Transverse colon (tissue), 4 donors: ENCODE results near the gene SREBF2.

Experiments
- POLR2A ChIP-seq: fragments of 450-650 bp; IDR thresholded peaks from one replicate; pipeline ENCODE4 v1.6.1; 2016; ENCODE audit warnings: antibody characterized with exemption, mild to moderate bottlenecking, moderate library complexity
- POLR2AphosphoS5 ChIP-seq, 3 donors: sonication (generic); formaldehyde crosslinking; IDR thresholded peaks; one replicate each; pipeline ENCODE4 v1.6.1; 2016; ENCODE audit warnings: antibody characterized with exemption in 3 of 3
- TF ChIP-seq, protein P1 (sequence below), 5 experiments: fragments of 200-600 bp in 3 of 5; fragments of 450-650 bp in 2 of 5; sonication (generic) in 3 of 5; IDR thresholded peaks; 1 replicate in 2 of 5; 2 replicates in 3 of 5; pipeline ENCODE4 v1.5.1; 2016 to 2017; ENCODE audit warnings: antibody characterized with exemption in 5 of 5, inconsistent platforms in 3 of 5, mild to moderate bottlenecking in 2 of 5, moderate library complexity in 1 of 5

DNA sequence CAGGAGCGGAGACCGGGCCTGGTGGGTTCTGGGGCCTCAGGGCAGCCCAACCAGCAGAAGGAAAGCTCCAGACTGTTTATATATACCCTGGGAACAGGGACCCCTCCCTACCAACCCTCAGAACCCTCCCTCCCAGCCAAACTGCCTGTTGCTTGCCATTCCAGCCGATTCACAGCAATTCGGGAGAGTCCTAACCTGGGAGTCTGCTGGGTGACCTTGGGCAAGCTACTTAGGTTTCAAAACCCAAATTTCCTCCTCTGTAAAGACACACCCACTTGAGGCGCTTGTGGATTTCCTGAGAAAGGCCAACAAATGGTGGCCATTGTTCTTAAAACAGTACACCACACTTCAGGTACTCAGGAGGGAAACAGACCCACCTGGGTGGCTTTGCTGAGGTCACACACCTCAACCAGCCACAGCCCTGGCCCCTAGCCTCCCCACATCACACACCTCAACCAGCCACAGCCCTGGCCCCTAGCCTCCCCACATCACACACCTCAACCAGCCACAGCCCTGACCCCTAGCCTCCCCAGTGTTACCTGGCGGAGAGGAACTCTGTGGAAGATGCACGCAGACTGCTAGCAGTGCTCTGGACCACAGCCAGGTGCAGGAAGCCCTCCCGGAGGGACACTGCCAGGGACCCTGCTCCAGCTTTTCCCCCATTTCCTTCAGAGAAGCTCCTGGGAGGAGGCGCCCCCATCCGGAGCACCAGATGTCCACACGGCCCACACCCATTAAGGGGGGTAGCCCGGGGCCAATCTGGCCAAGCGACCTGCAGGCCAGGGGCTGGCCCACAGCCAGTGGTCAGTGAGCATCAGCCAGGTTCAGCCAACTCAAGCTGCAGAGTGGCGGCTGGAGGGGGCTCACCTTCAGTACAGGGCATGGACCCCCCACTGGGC lies 75.8 kb downstream of the SREBF2 start:
- TF ChIP-seq, protein P1, sequence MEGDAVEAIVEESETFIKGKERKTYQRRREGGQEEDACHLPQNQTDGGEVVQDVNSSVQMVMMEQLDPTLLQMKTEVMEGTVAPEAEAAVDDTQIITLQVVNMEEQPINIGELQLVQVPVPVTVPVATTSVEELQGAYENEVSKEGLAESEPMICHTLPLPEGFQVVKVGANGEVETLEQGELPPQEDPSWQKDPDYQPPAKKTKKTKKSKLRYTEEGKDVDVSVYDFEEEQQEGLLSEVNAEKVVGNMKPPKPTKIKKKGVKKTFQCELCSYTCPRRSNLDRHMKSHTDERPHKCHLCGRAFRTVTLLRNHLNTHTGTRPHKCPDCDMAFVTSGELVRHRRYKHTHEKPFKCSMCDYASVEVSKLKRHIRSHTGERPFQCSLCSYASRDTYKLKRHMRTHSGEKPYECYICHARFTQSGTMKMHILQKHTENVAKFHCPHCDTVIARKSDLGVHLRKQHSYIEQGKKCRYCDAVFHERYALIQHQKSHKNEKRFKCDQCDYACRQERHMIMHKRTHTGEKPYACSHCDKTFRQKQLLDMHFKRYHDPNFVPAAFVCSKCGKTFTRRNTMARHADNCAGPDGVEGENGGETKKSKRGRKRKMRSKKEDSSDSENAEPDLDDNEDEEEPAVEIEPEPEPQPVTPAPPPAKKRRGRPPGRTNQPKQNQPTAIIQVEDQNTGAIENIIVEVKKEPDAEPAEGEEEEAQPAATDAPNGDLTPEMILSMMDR (IDR thresholded peaks at IDR 0.05): no peak
- TF ChIP-seq POLR2A (no peak), POLR2AphosphoS5 (IDR thresholded peaks at IDR 0.05) (no peak)
